Transverse colon (tissue), 4 donors: Measurements from ENCODE around the gene NSD2. TPM values are rescaled to one million over a fixed set of nuclear protein-coding genes. Genes with fewer than 3 reads are reported as not detected.

Experiments
- DNase-seq: peaks from one replicate; pipeline ENCODE4 v3.0.0-alpha.2; 2019
- H3K27ac ChIP-seq, 4 donors: fragments of 200-600 bp; sonication (generic); 2 replicates each; pipeline ENCODE4 v1.5.1; 2016 to 2018; ENCODE audit warnings: inconsistent platforms in 4 of 4
- H3K27me3 ChIP-seq: fragments of 200-600 bp; sonication (generic); 2 replicates; pipeline ENCODE4 v1.5.1; 2017; ENCODE audit warnings: inconsistent platforms
- H3K36me3 ChIP-seq, 4 donors: fragments of 200-600 bp; sonication (generic); 2 replicates each; pipeline ENCODE4 v1.5.1; 2017 to 2019; ENCODE audit warnings: inconsistent platforms in 4 of 4
- H3K4me1 ChIP-seq, 4 donors: fragments of 200-600 bp; sonication (generic); 2 replicates each; pipeline ENCODE4 v1.5.1; 2017 to 2020; ENCODE audit warnings: inconsistent platforms in 4 of 4
- H3K4me3 ChIP-seq, 4 donors: fragments of 200-600 bp; sonication (generic); 1 replicate in 1 of 4; 2 replicates in 3 of 4; pipeline versions ENCODE4 v1.5.1 to v1.6.1; 2017 to 2019; ENCODE audit warnings: inconsistent platforms in 4 of 4
- H3K9me3 ChIP-seq, 2 donors: fragments of 200-600 bp; sonication (generic); 2 replicates each; pipeline ENCODE4 v1.5.1; 2017 to 2019; ENCODE audit warnings: inconsistent platforms in 2 of 2
- EP300 ChIP-seq: sonication (generic); formaldehyde crosslinking; IDR thresholded peaks from one replicate; pipeline ENCODE4 v1.6.1; 2017; ENCODE audit warnings: antibody characterized with exemption, low read depth
- POLR2A ChIP-seq: fragments of 450-650 bp; IDR thresholded peaks from one replicate; pipeline ENCODE4 v1.6.1; 2016; ENCODE audit warnings: antibody characterized with exemption, mild to moderate bottlenecking, moderate library complexity
- POLR2AphosphoS5 ChIP-seq, 3 donors: sonication (generic); formaldehyde crosslinking; IDR thresholded peaks; one replicate each; pipeline ENCODE4 v1.6.1; 2016; ENCODE audit warnings: antibody characterized with exemption in 3 of 3
- WGBS, 2 donors: methylation state at CpG; one replicate each; pipeline ENCODE4 v1.1.5; 2018; ENCODE audit warnings: low coverage in 1 of 2; 5-methylcytosine and 5-hydroxymethylcytosine counted together
- in situ Hi-C, 4 donors: fragments of 200-750 bp; cut with MboI; loops; one replicate each; pipeline versions ENCODE4 v1.15.0 to v1.15.1; 2017; ENCODE audit warnings: low sequenced_read_pairs in 3 of 4, low pct_ligation_motif_present in 1 of 4, low pct_unique_long_range_greater_than_20kb in 1 of 4
- intact Hi-C: fragments of 100-400 bp; cut with DNase I; formaldehyde crosslinking; loops from one replicate; pipeline ENCODE4 v1.15.1; 2023; ENCODE audit warnings: low total_unique reads
- total RNA-seq, 4 donors: library from RNA; depleted of rRNA; stranded (reverse); fragments of >200 nt; gene quantifications; one replicate each; pipeline ENCODE4 v1.1.0, GENCODE V29; 2016
- TF ChIP-seq, protein P1 (sequence below), 5 experiments: fragments of 200-600 bp in 3 of 5; fragments of 450-650 bp in 2 of 5; sonication (generic) in 3 of 5; IDR thresholded peaks; 1 replicate in 2 of 5; 2 replicates in 3 of 5; pipeline ENCODE4 v1.5.1; 2016 to 2017; ENCODE audit warnings: antibody characterized with exemption in 5 of 5, inconsistent platforms in 3 of 5, mild to moderate bottlenecking in 2 of 5, moderate library complexity in 1 of 5

Gene NSD2
- total RNA-seq, 4 donors from 2014 or later, result 78.4 to 591 (median 158) TPM

DNA sequence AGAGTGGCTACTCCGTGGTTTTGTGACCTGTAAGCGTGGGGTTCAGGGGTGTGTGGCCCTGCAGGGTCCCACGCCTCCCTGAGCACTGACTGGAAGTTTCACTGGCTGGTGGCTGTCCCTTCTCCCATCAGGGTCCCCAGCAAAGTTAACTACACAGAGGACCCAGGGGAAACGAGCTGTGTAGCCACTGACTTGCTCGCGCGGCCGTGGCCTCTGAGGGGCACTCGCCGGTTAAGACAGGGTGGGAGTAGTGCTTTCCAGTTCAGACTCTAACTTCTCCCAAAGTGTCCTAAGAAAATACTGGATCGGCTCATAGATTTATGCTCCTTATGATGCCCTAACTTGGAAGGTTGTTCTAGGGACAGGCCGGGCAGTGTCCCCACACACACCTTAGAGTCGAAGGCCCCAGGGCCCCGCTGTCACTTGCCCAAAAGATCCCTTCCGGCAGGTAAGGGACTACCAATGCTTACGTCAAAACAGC lies 109.4 kb downstream of the NSD2 start:
- intact Hi-C loops, result no loop called here
- Histone ChIP-seq H3K27me3 (no peaks in the 10 kb centered on the region), H3K36me3 (peaks cover 0 to 34% (median 21%) of the 10 kb centered on the region in 4 donors), H3K9me3 (no peaks in the 10 kb centered on the region), H3K4me1 (peaks cover 0 to 5% (median 2%) of the 10 kb centered on the region in 4 donors), H3K4me3 (no peak overlapping the region), H3K27ac (no peak overlapping the region)
- no peak for DNase-seq
- in situ Hi-C loops, result no loop called here
- 88% methylated on average over 16 of the region's 16 CpGs; no CpG with 5 or more reads in 1 of the 2 donors for WGBS, 2 donors
- no peak for TF ChIP-seq POLR2A
- TF ChIP-seq, protein P1, sequence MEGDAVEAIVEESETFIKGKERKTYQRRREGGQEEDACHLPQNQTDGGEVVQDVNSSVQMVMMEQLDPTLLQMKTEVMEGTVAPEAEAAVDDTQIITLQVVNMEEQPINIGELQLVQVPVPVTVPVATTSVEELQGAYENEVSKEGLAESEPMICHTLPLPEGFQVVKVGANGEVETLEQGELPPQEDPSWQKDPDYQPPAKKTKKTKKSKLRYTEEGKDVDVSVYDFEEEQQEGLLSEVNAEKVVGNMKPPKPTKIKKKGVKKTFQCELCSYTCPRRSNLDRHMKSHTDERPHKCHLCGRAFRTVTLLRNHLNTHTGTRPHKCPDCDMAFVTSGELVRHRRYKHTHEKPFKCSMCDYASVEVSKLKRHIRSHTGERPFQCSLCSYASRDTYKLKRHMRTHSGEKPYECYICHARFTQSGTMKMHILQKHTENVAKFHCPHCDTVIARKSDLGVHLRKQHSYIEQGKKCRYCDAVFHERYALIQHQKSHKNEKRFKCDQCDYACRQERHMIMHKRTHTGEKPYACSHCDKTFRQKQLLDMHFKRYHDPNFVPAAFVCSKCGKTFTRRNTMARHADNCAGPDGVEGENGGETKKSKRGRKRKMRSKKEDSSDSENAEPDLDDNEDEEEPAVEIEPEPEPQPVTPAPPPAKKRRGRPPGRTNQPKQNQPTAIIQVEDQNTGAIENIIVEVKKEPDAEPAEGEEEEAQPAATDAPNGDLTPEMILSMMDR (IDR thresholded peaks at IDR 0.05), result no peak
- no peak for TF ChIP-seq EP300
- TF ChIP-seq POLR2AphosphoS5 (IDR thresholded peaks at IDR 0.05), result no peak

DNA sequence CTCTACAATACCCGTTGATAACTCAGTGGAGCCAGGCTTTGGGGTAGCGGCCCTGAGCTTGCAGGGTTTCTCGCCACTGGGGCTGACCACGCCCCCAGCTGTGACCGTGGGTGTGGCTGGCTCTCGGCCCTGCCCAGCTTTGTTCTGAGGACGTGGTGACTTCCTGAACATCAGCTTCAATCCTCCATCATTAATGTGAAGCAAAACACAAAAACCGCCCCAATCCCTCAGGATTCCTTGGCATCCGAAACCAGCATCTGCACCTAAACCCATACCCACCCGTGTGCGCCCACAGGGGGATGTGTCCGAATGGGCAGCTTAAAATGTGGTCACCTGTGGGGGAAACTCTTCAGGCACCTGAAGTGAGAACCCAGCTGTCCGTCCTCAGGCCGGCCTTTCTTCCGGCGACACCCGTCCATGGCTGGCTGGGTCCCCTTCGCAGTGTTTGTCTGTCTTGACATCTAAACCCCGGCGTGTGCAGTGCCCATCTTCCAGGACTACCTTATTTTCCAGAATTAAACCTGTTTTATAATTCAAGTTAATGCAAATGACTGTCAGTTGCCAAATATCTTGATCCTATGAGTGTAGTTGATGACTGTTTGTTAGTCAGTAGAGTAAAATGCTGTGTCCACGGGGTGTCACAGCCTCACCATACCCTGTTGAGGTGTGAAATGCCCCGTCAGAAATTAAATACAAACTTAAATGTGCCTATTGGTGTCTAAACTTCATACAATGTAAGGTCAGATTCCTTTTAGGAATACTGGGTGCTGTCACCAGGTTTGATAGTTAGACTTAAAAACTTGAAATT lies 110.3 kb downstream of the NSD2 start:
- WGBS, 2 donors, result 60 to 83% methylated on average over 2 to 22 of the region's 22 CpGs
- no peak overlapping the region for H3K4me3 ChIP-seq
- TF ChIP-seq, protein P1 (IDR thresholded peaks at IDR 0.05), result no peak
- no peak for TF ChIP-seq POLR2AphosphoS5 (IDR thresholded peaks at IDR 0.05)
- TF ChIP-seq POLR2A, result no peak
- no peak for TF ChIP-seq EP300
- peak overlapping the region in 3 of 4 donors; percentile 1 to 49 (median 22) for H3K27ac ChIP-seq
- H3K9me3 ChIP-seq, result no peaks in the 10 kb centered on the region
- peak; percentile 55 for DNase-seq
- H3K27me3 ChIP-seq, result no peaks in the 10 kb centered on the region
- intact Hi-C loops, result no loop called here
- H3K36me3 ChIP-seq, result peaks cover 0 to 32% (median 17%) of the 10 kb centered on the region in 4 donors
- peaks cover 0 to 5% (median 2%) of the 10 kb centered on the region in 4 donors for H3K4me1 ChIP-seq
- in situ Hi-C loops, result no loop called here

DNA sequence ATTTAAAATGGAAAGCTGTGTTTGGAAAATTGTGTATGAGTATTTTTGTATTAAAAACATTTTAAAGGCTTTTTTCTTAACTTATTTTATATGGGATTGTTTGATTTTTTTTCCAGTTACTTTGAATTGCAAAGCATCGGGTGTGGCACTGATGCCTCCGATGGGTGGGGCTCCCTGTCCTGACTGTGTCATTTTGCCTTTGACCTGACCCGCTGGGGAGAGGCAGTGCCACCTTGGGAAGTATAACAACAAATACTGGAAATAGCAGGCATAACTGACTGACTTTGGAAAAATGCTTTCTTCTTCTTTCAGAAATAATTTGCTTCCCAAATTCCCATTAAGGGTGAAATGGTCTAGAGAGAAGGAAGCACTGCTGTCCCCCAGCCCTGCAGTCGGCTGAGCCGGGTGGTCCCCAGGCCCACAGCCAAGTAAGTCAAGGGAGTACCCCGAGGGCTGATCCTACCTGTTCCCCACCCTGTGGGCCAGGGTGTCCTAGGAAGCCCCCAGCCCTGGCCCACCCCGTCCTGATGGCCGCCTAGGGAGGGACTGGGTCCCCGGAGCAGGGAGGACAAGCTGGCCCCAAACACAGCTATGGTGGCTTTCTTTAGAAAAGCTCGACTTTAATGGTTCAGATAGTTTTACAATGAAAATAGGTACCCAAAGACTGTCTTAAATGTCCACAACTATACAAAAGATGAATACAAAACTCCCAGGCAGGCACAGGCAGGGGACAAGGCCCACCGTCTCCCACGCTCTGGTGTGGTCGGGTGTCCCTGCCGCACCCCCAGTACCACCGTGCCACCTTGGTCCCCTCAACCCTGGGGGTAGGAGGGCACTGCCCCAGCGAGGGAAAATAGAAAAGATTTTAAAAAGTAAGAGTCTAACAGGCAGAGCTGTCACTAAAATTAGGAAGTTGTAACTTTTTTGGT lies 111.2 kb downstream of the NSD2 start:
- Histone ChIP-seq H3K4me1 (peaks cover 0 to 5% (median 2%) of the 10 kb centered on the region in 4 donors), H3K9me3 (no peaks in the 10 kb centered on the region), H3K27me3 (no peaks in the 10 kb centered on the region), H3K27ac (peak overlapping the region in 3 of 4 donors; percentile 47 to 65 (median 62)), H3K36me3 (peaks cover 0 to 23% (median 14%) of the 10 kb centered on the region in 4 donors), H3K4me3 (no peak overlapping the region)
- WGBS, 2 donors, result 78 to 81% methylated on average over 8 to 16 of the region's 16 CpGs
- in situ Hi-C loops, result no loop called here
- TF ChIP-seq EP300, result no peak
- no peak for TF ChIP-seq POLR2AphosphoS5 (IDR thresholded peaks at IDR 0.05)
- TF ChIP-seq, protein P1 (IDR thresholded peaks at IDR 0.05), result no peak
- no peak for TF ChIP-seq POLR2A
- DNase-seq, result peak; percentile 54
- intact Hi-C loops, result no loop called here
